ENCODE measurements around the gene HECTD4.
"Not testable (repeated sequence)": the region's sequence is repeated elsewhere in the genome, so short reads cannot be mapped to it uniquely, and the experiment has no call there.

HECTD4 gene

GRCh38 chr12:112408621-112409020 lies 26.4 kb upstream of the HECTD4 start:
- Histone ChIP-seq H3K4me1 (ENCODE audit: insufficient read depth, low read length, severe bottlenecking) (peaks cover 26% of the 10 kb centered on the region), H2AFZ (ENCODE audit: low read length) (no peak overlapping the region), H3K9ac (ENCODE audit: low read length) (peak overlapping the region; percentile 82), H3K79me2 (ENCODE audit: insufficient read depth, low read length) (peaks cover 14% of the 10 kb centered on the region), H3K27me3 (ENCODE audit: insufficient read depth, low read length) (no peaks in the 10 kb centered on the region), H3F3A (ENCODE audit: insufficient read depth, low read length) (0 out of 2 replicates have a peak, but pooled peaks cover 5% of the 10 kb centered on the region), H4K20me1 (ENCODE audit: insufficient read depth, low read length) (no peaks in the 10 kb centered on the region), H3K36me3 (ENCODE audit: insufficient read depth, low read length) (peaks cover 51% of the 10 kb centered on the region), H3K9me2 (ENCODE audit: low read depth, low read length) (no peaks in the 10 kb centered on the region), H3K4me2 (ENCODE audit: low read length) (peak overlapping the region; percentile 84), H3K4me3 (ENCODE audit: low read depth, low read length, poor library complexity, severe bottlenecking) (peak overlapping the region; percentile 88), H3K9me3 (ENCODE audit: low read length) (no peaks in the 10 kb centered on the region), H3K27ac (ENCODE audit: low read depth, low read length, poor library complexity, severe bottlenecking) (peak overlapping the region; percentile 82)
- TF ChIP-seq EZH2 (IDR thresholded peaks at IDR 0.05; ENCODE audit: borderline replicate concordance, low read length) (no peak), CTCF (IDR thresholded peaks at IDR 0.05; ENCODE audit: low read length) (no peak)

- H2AFZ ChIP-seq (ENCODE audit: low read length); H3K27me3 ChIP-seq (ENCODE audit: insufficient read depth, low read length); H3F3A ChIP-seq (ENCODE audit: insufficient read depth, low read length); H3K9me2 ChIP-seq (ENCODE audit: low read depth, low read length); H4K20me1 ChIP-seq (ENCODE audit: insufficient read depth, low read length); H3K9me3 ChIP-seq (ENCODE audit: low read length): not testable (repeated sequence)
- peaks cover 14% of the 10 kb centered on the region for H3K79me2 ChIP-seq (ENCODE audit: insufficient read depth, low read length)
- H3K27ac ChIP-seq (ENCODE audit: low read depth, low read length, poor library complexity, severe bottlenecking) = peak overlapping the region; percentile 82
- peak overlapping the region; percentile 84 for H3K4me2 ChIP-seq (ENCODE audit: low read length)
- peaks cover 51% of the 10 kb centered on the region for H3K36me3 ChIP-seq (ENCODE audit: insufficient read depth, low read length)
- peaks cover 26% of the 10 kb centered on the region for H3K4me1 ChIP-seq (ENCODE audit: insufficient read depth, low read length, severe bottlenecking)
- peak overlapping the region; percentile 88 for H3K4me3 ChIP-seq (ENCODE audit: low read depth, low read length, poor library complexity, severe bottlenecking)
- peak overlapping the region; percentile 82 for H3K9ac ChIP-seq (ENCODE audit: low read length)
Observed at GRCh38 chr12:112407683-112408082, 25.5 kb upstream of the HECTD4 start.

GRCh38 chr12:112406519-112407488 lies 24.6 kb upstream of the HECTD4 start:
- peaks cover 14% of the 10 kb centered on the region for H3K79me2 ChIP-seq (ENCODE audit: insufficient read depth, low read length)
- peaks cover 51% of the 10 kb centered on the region for H3K36me3 ChIP-seq (ENCODE audit: insufficient read depth, low read length)

More at GRCh38 chr12:112406519-112407488, 24.6 kb upstream of the HECTD4 start:
- Histone ChIP-seq H3K9ac (ENCODE audit: low read length) (peak overlapping the region; percentile 82; the same call in 1 of the 2 replicates), H3K27me3 (ENCODE audit: insufficient read depth, low read length) (no peaks in the 10 kb centered on the region), H3K9me2 (ENCODE audit: low read depth, low read length) (no peaks in the 10 kb centered on the region), H4K20me1 (ENCODE audit: insufficient read depth, low read length) (no peaks in the 10 kb centered on the region), H3K27ac (ENCODE audit: low read depth, low read length, poor library complexity, severe bottlenecking) (no peak overlapping the region), H2AFZ (ENCODE audit: low read length) (no peak overlapping the region), H3F3A (ENCODE audit: insufficient read depth, low read length) (0 out of 2 replicates have a peak, but pooled peaks cover 5% of the 10 kb centered on the region), H3K9me3 (ENCODE audit: low read length) (no peaks in the 10 kb centered on the region), H3K4me3 (ENCODE audit: low read depth, low read length, poor library complexity, severe bottlenecking) (peak overlapping the region; percentile 88), H3K4me1 (ENCODE audit: insufficient read depth, low read length, severe bottlenecking) (peaks cover 26% of the 10 kb centered on the region), H3K4me2 (ENCODE audit: low read length) (peak overlapping the region; percentile 84)
- TF ChIP-seq EZH2 (IDR thresholded peaks at IDR 0.05; ENCODE audit: borderline replicate concordance, low read length) (no peak), CTCF (IDR thresholded peaks at IDR 0.05; ENCODE audit: low read length) (no peak)
